Measurements from ENCODE around the gene ZSWIM1. TPM values are rescaled to one million over a fixed set of nuclear protein-coding genes. Genes with fewer than 3 reads are reported as not detected.

The ZSWIM1 gene
- total and polyA plus RNA-seq, 10 donors = 3.7 to 16.1 (median 11.1) TPM

- Histone ChIP-seq H3K27ac (no peak overlapping the region), H3K27me3 (replicated peaks in 1 of 7) (no peaks in the 10 kb centered on the region), H3K4me3 (no peak overlapping the region), H3K36me3 (peaks cover 0 to 69% (median 34%) of the 10 kb centered on the region in 6 donors), H3K4me1 (peaks cover 28 to 63% (median 48%) of the 10 kb centered on the region in 6 donors), H3K9me3 (no peaks in the 10 kb centered on the region)
- intact Hi-C loops (cut with DNase I; ENCODE audit: low total_unique reads) = loop anchor here (10.0 kb wide), 1 partner anchor 88 kb away; the partner anchor contains the start of genes DNTTIP1 and WFDC3
- TF ChIP-seq POLR2A (IDR thresholded peaks at IDR 0.05) (no peak), CTCF (IDR thresholded peaks at IDR 0.05 in 8 of 11, conservative IDR thresholded peaks at IDR 0.05 in 3 of 11) (no peak), POLR2AphosphoS5 (IDR thresholded peaks at IDR 0.05) (no peak)
- 80 to 93% (median 84%) methylated on average over 4 of the region's 4 CpGs for WGBS, 5 donors
- DNase-seq = peak; percentile 19
These were observed 1.6 kb downstream of the ZSWIM1 start for GRCh38 chr20:45882469-45883099.

- peaks cover 0 to 69% (median 29%) of the 10 kb centered on the region in 6 donors for H3K36me3 ChIP-seq
- peak; percentile 62 for DNase-seq
- no peaks in the 10 kb centered on the region for H3K27me3 ChIP-seq (replicated peaks in 1 of 7)
- H3K27ac ChIP-seq = no peak overlapping the region
- no peak for TF ChIP-seq POLR2A (IDR thresholded peaks at IDR 0.05)
- TF ChIP-seq POLR2AphosphoS5 (IDR thresholded peaks at IDR 0.05) = no peak
- TF ChIP-seq CTCF (IDR thresholded peaks at IDR 0.05 in 8 of 11, conservative IDR thresholded peaks at IDR 0.05 in 3 of 11) = no peak
- H3K4me1 ChIP-seq = peaks cover 28 to 63% (median 48%) of the 10 kb centered on the region in 6 donors
- intact Hi-C loops (cut with DNase I; ENCODE audit: low total_unique reads) = loop anchor here (10.0 kb wide), 1 partner anchor 88 kb away; the partner anchor contains the start of genes DNTTIP1 and WFDC3
- H3K9me3 ChIP-seq = no peaks in the 10 kb centered on the region
- no peak overlapping the region for H3K4me3 ChIP-seq
- WGBS, 5 donors = 80 to 91% (median 86%) methylated on average over 9 of the region's 9 CpGs
These were observed 2.1 kb downstream of the ZSWIM1 start for GRCh38 chr20:45883100-45883469.

DNA sequence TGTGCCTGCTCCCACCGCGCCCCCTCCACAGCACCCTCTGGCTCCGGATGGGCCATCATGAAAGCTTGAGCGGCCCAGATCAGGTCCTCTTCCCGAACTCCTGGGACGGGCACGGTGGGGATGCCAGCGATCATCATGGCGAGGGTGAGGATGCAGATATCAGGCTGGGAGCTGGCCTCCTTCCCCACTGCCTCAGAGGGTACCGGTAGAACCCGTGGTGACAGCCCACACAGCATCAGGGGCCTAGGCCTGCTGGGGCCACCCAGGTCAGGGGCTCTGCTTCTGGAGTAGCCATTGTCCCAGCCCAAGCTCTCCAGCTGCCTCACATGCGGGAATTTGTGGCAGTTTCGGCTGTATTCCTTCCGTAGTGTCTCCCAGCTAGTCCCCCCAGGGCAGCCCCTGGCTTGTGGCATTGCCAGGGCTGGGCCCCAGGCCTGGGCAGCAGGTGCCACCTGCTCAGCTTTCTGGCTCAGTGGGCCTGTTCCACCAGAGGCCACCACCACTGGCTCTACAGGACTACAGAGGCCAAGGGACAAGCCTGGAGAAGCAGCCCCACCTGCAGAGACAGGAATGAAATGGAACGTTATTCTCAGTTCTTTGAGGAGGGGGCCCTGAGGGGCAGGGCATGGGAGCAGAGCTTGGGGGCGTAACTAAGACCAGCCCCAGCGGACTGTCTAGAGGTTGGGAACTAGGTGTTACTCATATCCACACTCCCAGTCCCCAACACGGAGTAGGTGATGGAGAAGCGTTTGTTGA lies 5.7 kb downstream of the ZSWIM1 start:
- Histone ChIP-seq H3K27me3 (replicated peaks in 1 of 7) (no peaks in the 10 kb centered on the region), H3K36me3 (peaks cover 0 to 65% (median 24%) of the 10 kb centered on the region in 6 donors), H3K27ac (peak overlapping the region in 1 of 8 donors; percentile 2), H3K9me3 (no peaks in the 10 kb centered on the region), H3K4me3 (no peak overlapping the region), H3K4me1 (peaks cover 29 to 81% (median 62%) of the 10 kb centered on the region in 6 donors)
- no peak for DNase-seq
- intact Hi-C loops (cut with DNase I; ENCODE audit: low total_unique reads) = loop anchor here (10.0 kb wide), 1 partner anchor 92 kb away; the partner anchor contains the start of genes DNTTIP1 and WFDC3
- WGBS, 5 donors = 93 to 96% (median 96%) methylated on average over 16 to 19 of the region's 19 CpGs
- peak in 1 of 3 donors; percentile 23 for TF ChIP-seq POLR2AphosphoS5 (IDR thresholded peaks at IDR 0.05)
- TF ChIP-seq POLR2A (IDR thresholded peaks at IDR 0.05) = no peak

DNA sequence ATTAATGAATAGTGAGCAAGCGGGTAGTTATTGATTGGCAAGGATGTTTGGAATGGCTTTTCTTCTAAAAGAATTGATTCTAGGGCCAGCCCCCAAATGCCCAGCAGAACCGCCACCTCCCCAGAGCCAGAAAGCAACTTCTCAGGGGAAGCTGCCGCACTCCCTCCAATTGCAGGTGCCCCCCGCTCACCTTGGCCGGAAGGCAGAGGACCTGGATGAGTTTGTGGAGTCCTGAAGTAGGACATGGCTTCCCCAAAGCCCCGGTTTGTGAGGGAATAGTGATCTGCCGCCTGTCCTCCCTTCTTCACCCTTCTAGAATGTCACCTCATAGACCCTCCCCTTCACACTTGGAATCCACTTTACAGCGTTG lies 6.3 kb downstream of the ZSWIM1 start, which contains the start of gene SPATA25:
Gene SPATA25 (minus strand): TSS at position 277 of the 370 bp plus-strand sequence. CDS start 32 bp downstream, at position 245.
- H3K4me1 ChIP-seq = peaks cover 30 to 81% (median 62%) of the 10 kb centered on the region in 6 donors
- TF ChIP-seq CTCF (IDR thresholded peaks at IDR 0.05 in 8 of 11, conservative IDR thresholded peaks at IDR 0.05 in 3 of 11) (no peak), POLR2A (IDR thresholded peaks at IDR 0.05) (no peak), POLR2AphosphoS5 (IDR thresholded peaks at IDR 0.05) (no peak)
- H3K36me3 ChIP-seq = peaks cover 0 to 64% (median 24%) of the 10 kb centered on the region in 6 donors
- intact Hi-C loops (cut with DNase I; ENCODE audit: low total_unique reads) = loop anchor here (10.0 kb wide), 1 partner anchor 93 kb away; the partner anchor contains the start of genes DNTTIP1 and WFDC3
- peak within 1 kb of the TSS in 1 of 8 donors; percentile 2 for H3K27ac ChIP-seq
- no peaks in the 10 kb centered on the region for H3K27me3 ChIP-seq (replicated peaks in 1 of 7)
- WGBS, 5 donors = 93 to 98% (median 95%) methylated on average over 8 of the region's 8 CpGs
- H3K9me3 ChIP-seq = no peaks in the 10 kb centered on the region
- H3K4me3 ChIP-seq = no peak within 1 kb of the TSS
- DNase-seq = no peak
